ENCODE results near the gene LRRC7.
"Not testable (repeated sequence)": the region's sequence is repeated elsewhere in the genome, so short reads cannot be mapped to it uniquely, and the experiment has no call there.

The LRRC7 gene

DNA sequence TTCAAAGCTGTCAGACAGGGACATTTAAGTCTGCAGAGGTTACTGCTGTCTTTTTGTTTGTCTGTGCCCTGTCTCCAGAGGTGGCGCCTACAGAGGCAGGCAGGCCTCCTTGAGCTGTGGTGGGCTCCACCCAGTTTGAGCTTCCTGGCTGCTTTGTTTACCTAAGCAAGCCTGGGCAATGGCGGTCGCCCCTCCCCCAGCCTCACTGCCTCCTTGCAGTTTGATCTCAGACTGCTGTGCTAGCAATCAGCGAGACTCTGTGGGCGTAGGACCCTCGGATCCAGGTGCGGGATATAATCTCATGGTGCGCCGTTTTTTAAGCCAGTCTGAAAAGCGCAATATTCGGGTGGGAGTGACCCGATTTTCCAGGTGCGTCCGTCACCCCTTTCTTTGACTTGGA is 320.3 kb downstream of the LRRC7 start:
- not testable (repeated sequence) for DNase-seq (ENCODE audit: low spot score)

DNA sequence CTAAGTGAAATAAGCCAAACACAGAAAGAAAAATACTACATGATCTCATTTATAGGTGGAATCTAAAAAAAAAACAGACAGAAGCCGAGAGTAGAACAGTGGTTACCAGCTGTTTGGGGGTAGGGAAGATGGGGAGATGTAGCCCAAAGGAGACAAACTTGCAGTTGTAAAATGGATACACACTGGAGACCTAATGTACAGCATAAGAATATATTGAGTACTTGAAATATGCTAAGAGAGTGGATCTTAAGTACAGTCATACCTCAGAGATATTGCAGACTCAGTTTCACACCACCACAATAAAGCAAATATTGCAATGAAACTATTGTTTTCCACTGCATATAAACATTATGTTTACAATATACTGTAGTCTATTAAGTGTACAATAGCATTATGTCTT is 320.9 kb downstream of the LRRC7 start:
- DNase-seq (ENCODE audit: low spot score): no peak

DNA sequence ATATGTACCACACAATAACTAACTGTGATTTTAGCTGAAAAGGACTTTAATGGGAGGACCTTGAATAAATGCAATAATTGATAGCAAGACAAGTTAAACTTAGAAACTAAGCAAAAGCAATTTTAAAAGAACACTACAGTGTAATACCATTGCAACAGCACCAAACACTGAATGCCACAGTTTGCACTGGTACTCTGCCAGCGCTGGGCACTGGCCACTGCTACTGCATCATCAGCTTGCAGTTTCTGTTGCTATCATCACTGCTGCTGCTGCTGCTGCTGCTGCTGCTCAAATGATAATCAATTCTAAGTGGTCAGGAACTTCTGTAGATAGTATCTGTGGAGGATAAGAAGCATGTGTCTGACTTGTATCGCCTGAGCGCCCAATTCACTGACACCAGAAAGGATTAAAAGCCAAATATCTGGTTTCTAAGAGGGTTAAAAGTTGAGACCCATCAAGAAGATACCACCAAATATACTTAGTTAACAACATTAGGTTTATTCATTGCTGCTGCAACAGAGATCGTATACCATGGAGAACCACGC is 330.8 kb downstream of the LRRC7 start:
- DNase-seq (ENCODE audit: low spot score): no peak

DNA sequence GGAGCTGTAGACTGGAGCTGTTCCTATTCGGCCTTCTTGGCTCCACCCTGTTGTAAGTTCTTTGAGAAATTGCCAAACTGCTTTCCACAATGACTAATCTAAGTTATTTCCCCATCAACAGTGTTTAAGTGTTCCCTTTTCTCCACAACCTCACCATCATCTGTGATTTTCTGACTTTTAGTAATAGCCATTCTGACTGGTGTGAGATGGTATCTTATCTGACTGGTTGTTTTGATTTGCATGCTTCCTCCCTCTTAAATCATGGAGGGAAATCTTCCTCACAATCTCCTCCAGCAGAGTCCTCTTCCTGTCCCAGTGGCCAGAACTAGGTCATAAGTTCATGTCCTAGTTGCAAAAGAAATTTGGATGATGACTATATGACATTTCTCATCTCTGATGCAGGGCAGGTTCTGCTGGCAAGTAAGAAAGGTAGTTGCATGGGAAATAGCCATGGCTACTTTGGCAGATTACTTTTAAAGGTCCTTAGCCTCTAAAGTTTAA is 343.6 kb downstream of the LRRC7 start:
- DNase-seq (ENCODE audit: low spot score): no peak

DNA sequence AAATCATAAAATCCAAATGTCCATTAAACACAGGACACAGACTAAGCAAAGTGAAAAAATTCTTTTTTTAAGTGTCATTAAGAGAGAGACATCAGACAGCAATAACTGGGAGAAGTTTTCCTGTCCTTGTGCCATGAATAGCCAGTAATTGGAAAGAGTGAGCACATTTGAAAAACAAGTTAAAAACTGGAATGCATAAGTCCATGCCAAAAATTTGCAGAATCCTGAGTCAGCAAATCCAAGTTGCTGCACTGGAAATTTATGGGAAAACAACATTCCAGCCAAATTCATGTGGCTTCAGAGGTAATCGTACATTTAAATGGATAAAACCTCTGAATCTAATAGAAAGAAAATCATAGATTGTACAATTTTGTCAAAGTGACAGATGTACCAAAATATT is 346.3 kb downstream of the LRRC7 start:
- no peak for DNase-seq (ENCODE audit: low spot score)

DNA sequence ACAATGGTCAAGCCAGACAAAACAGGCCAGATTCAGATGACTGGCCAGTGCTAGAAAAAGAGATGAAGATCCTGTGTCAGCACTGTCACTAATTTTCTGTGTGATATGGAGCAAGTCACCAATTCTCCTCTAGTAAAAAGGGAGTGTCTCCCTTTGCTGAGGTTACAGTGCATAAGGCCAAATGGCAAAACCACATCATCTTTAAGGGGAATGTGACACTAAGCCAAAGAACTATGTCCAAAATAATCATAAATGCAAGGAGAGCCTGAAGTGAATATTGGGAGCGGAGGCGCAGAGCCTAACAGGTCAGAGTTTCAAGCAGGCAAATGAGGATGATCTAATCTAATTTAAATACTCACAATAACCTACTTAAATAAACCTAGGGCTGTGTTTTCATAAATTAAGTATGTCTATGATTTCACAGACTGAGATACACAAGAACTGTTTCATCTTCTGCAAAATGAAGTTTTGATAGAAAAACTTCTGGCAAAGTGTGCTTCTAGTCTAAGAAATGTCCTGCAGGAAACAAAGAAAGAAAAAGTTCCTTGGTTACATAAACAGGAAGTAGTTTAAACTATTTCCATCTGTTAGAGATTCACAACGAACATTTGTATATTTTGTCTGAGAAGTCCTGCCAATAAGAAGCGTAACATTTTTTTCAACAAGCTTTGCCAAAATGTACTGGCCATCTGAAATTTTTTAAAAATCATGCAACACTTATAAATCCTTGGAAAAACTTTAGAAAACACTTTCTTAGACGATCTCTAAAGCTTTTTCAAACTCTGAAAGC is 347.4 kb downstream of the LRRC7 start:
- DNase-seq (ENCODE audit: low spot score): no peak

DNA sequence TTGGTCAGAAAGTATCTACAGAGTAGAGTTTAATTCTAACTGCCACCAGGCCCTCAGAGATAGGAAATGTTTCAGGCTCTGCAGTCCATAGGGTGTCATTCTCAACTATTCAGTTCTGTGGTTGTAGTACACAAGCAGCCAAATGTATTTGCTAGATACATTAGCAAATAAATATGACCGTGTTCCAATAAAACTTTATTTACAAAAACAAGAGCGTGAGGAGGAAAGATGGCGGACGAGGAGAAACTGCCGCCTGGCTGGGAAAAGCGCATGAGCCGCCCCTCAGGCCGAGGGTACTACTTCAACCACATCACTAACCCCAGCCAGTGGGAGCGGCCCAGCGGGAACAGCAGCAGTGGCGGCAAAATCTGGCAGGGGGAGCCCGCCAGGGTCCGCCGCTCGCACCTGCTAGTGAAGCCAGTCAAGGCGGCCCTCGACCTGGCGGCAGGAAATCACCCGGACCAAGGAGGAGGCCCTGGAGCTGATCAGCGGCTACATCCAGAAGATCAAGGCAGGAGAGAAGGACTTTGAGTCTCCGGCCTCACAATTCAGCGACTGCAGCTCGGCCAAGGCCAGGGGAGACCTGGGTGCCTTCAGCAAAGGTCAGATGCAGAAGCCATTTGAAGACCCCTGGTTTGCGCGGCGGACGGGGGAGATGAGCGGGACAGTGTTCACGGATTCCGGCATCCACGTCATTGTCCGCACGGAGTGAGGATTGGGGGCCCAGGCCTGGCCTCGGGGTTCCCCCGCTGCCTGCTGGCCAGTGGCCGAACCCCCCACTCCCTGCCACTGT is 351.6 kb downstream of the LRRC7 start:
- DNase-seq (ENCODE audit: low spot score): no peak

DNA sequence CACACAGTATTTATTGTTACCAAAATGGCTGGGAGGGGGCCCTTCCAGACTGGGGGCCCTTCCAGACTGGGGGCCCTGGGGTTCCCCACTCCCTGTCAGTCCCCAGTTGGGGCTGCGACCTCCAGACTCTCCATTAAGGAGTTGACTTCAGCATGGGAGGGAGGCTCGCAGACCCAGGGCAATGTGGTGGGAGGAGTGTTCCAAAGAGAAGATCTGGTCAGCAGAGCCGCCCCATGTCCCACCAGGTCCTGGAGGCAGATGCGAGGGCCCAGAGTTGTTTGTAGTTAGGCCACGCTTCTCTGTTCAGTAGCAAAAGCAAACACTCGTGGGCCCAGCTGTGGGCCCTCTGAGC is 352.2 kb downstream of the LRRC7 start:
- no peak for DNase-seq (ENCODE audit: low spot score)

DNA sequence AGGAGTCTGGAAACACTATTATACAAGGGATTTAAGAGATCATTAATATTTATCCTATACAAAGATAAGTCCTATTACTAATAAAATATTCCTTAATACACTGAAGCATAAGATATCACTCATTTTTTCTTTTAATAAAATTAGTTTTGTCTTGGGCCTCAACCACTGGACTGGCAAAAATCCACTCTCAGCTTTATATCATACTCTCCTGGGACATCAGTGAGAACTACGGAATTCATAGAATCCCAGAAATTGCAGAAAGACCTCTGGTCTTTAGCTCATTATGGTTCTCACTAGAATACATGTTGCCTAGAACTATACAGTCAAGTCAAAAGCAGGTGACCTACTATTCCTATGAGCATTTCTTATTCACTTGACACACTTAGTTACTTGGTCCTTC is 352.7 kb downstream of the LRRC7 start:
- no peak for DNase-seq (ENCODE audit: low spot score)

DNA sequence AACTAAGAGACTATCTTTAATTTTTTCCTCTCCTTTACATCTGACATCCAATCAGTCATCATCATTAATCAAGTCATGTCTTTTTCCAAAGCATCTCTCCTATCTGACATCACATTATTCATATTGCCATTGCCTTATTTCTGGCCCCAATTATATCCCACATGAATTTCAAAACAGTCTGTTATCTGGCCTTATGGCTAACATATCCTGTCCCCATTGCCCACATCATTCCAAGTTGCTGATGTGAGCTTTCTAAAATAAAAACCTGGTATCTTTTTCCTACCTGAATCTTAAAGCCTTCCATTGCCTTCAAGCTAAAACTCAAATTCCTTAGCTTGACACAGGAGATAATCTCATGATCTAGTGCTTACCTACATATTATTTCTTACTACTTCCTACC is 353.8 kb downstream of the LRRC7 start:
- DNase-seq (ENCODE audit: low spot score): no peak

DNA sequence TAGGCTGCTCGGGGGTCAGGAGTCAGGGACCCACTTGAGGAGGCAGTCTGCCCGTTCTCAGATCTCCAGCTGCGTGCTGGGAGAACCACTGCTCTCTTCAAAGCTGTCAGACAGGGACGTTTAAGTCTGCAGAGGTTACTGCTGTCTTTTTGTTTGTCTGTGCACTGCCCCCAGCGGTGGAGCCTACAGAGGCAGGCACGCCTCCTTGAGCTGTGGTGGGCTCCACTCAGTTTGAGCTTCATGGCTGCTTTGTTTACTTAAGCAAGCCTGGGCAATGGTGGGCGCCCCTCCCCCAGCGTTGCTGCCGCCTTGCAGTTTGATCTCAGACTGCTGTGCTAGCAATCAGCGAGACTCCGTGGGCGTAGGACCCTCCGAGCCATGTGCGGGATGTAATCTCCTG is 360.5 kb downstream of the LRRC7 start:
- not testable (repeated sequence) for DNase-seq (ENCODE audit: low spot score)

DNA sequence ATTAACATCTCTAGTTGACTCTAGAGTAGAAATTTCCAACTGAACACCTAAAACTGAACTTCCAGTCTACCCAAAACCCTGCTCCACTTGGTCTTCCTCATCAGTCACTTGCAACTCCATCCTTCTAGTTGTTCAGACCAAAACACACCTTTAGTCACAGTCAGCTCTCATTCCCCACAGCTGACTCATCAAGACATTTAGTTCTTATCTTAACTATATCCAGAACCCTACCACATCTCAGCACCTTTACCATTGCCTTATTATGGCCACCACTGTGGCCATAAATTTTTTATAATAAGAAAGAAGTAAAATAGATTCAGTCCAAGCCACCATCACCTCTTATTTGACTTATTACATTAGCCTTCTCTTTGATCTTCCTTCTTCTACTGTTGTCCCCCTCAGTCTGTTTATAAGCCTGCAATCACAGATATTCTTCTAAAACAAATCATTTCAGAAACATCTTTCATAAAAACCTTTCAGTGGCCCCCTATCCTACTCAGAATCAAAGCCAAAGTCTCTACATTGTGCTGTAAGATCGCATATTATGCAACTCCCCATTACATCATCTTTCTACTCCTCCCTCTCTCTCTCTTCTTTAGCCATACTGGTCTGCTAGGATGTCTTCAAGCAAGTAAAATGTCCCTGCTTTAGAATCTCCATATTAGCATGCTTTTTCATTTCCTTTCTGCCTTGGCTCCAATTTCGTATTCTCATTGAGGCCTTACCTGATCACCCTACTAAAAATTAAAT is 361.8 kb downstream of the LRRC7 start:
- DNase-seq (ENCODE audit: low spot score): no peak

DNA sequence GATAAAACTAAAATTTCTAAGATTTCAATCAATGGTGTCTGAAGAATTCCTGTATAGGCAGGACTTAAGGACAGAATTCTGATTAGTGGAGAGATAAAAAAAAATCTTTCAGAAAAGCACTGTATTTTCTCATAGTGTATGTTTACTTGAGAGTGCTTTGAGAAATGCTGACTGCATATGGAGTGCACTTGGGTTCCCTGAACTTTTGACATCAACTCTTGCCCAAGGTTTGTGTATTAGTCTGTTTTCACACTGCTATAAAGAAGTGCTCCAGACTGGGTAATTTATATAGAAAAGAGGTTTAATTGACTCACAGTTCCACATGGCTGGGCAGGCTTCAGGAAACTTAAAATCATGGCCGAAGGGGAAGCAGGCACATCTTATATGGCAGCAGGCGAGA is 362.7 kb downstream of the LRRC7 start:
- no peak for DNase-seq (ENCODE audit: low spot score)

DNA sequence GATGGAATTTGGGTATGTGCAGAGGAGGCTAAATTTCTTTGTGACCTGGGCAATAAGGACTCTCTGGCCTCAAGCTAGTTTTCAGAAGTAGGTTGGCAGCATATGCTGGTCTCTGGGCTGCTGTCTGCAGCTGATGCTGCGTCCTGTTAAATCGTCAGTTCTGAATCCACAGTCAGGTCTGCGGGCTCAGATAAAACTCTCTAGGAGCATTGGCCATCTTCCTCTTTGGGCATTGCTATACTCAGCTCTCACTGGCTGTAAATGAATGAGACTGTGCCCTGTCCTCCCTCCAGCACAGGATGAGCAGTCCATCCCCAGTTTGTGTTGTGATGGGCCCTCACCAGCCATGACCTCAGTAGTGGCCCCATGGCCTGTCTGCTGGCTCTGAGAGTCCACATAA is 365.0 kb downstream of the LRRC7 start:
- no peak for DNase-seq (ENCODE audit: low spot score)

DNA sequence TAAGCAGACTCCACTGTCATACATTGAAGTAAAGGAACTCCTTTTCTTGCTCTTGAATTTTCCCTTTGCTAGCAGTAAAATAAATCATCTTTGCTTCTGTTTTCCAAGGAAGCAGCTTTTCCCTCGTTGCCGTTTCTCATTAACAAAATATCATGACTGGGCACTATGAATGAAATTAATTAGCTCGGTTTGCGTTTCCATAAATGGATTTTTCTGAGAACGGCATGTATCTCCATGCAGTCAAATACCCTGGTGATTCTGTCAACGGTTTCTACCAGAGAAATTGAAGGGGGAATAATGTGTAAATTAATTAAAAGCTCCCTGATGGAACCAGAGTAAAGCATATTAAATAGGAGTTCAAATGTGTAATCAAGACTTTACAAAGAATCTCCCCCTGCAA is 372.5 kb downstream of the LRRC7 start:
- DNase-seq (ENCODE audit: low spot score): no peak

DNA sequence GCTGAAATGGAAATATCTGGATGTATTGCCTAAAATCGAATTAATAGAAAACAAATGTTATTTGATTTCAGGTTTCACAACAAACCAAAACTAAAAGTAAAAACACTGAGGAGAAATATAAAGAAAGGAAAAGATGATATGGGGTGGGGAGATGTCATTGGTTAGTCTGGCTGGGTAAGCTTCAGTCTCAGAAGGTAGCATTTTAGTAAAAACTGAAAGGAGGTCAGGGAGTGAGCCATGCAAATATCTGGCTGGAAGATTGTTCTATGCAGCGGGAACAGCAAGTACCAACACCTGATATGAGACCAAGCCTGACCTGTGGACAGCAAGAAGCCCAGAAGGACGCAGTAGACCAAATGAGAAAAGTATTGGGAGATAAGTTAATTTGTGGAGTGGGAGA is 373.1 kb downstream of the LRRC7 start:
- no peak for DNase-seq (ENCODE audit: low spot score)

DNA sequence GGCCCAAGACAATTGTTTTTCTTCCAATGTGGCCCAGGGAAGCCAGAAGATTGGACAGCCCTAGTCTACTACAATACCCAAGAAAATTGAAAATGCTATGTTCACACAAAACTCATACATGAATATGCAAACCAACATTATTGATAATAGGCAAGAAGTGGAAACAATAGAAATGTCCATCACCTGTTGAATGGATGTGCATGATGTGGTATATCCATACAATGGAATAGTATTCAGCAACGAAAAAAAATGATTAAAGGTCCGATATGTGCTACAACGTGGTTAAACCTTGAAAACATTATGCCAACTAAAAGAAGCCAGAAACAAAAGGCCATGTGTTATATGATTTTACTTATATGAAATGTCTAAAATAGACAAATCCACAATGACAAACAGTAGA is 375.3 kb downstream of the LRRC7 start:
- no peak for DNase-seq (ENCODE audit: low spot score)

DNA sequence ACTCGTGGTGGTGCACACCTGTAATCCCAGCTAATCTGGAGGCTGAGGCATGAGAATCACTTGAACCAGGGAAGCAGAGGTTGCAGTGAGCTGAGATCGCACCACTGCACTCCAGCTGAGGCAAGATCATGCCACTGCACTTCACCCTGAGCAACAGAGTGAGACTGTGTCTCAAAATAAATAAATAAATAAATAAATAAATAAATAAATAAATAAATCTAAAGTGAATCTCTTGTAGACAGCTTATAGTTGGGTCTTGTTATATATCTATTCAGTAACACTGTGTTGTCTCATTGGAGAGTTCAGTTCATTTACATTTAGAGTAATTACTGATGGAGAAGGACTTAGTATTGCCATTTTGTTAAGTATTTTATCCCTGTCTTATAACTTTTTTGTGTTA is 379.2 kb downstream of the LRRC7 start:
- no peak for DNase-seq (ENCODE audit: low spot score)

DNA sequence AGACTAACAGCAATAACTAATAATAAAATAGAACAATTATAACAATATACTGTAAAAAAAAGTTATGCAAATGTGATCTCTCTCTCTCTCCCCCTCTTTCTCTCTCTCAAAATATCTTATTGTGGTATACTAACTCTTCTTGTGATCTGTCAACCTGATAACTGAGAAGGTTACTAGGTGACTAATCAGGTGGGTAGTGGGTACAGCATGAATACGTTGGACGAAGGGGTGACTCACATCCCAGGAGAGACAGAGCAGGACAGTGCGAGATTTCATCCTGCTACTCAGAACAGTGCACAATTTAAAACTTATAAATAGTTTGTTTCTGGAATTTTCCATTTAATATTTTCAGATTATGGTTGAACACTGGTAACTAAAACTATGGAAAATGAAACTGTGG is 380.1 kb downstream of the LRRC7 start:
- no peak for DNase-seq (ENCODE audit: low spot score)

DNA sequence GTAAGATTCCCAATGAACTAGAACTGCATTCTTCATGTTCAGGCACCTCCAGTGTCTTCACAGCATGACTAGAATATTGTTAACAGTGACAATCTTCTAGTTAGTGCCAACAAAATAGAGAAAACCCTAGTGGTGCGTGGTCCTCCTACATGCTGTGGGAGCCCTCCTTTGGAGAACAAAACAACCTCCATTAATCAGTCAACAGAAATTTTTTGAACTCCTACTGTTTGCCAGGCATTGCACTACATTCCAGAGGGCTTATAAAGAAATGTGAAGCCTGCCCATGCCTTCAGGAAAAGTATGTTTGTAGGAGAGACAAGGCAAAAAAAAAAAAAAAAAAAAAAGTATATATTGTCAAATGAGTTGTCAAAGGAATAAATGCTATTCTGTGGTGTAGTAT is 385.0 kb downstream of the LRRC7 start:
- no peak for DNase-seq (ENCODE audit: low spot score)

DNA sequence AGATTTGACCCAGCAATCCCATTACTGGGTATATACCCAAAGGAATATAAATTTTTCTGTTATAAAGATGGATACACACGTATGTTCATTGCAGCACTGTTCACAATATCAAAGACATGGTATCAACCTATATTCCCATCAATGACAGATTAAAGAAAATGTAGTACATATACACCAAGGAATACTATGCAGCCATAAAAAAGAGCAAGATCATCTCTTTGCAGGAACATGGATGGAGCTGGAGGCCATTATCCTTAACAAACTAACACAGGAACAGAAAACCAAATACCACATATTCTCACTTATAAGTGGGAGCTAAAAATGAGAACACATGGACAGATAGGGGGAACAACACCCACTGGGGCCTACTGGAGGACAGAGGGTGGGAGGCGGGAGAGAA is 394.7 kb downstream of the LRRC7 start:
- not testable (repeated sequence) for DNase-seq (ENCODE audit: low spot score)

DNA sequence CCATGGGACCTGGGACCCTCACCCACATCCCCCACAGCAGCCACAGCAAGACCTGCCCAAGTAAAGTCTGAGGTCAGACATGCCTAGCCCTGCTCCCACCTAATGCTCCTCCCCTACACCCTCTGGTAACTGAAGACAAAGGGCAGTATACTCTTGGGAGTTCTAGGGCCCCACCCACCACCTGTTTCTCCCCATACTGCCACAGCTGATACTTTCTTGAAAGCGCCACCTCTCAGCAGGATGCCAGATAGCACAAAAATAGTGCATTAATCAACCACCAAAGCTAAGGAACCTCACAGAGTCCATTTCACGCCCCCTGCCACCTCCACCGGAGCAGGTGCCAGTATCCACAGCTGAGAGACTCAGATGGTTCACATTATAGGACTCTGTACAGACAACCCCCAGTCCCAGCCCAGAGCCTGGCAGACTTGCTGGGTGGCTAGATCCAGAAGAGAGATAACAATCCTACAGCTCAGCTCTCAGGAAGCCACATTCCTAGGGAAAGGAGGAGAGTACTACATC is 399.6 kb downstream of the LRRC7 start:
- DNase-seq (ENCODE audit: low spot score): no peak

Data from hematopoietic multipotent progenitor cell treated with erythropoietin and hydrocortisone succinate and interleukin-3 and kit ligand, for 15 days (in vitro differentiated cells).